NCI-H187 (cell line): Measurements from ENCODE around the gene CTAG1A.
A peak's percentile ranks its signal among the peaks of the same experiment; 100 is the strongest.
"Not testable (repeated sequence)": the region's sequence is repeated elsewhere in the genome, so short reads cannot be mapped to it uniquely, and the experiment has no call there.

Experiments used
- DNase-seq, 2 experiments: peaks; one replicate each; lab custom pipeline; 2025; lab: John Stamatoyannopoulos, UW

Gene CTAG1A

DNA sequence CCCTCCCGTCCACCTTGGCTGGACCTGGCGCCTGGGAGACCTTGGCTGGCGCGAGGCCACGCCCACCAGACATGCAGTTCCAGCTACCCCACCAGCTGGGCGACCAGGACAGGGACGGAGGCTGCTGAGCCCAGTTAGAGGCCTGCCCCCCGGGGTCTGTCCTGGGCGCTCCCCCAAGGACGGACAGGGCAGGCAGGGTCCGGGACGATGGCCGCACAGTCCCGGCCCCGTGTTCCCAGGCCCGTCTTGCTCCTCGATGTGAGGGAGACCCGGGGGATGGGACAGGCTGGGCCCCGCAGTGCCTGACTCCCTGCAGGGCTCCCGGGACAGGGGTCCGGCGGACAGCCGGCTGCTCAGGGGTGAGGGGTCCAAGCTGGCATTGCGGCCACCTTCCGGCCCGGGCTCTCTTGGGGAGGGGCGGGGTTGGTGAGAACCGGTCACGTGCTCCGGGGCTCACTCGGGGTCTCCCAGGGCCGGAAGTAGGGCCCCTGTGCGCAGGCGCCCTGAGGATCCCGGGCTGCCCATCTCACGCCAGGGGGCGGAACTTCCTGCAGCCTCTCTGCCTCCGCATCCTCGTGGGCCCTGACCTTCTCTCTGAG, at the start of gene CTAG1A:
TSS of gene CTAG1A (plus strand) at position 549 of the 599 bp plus-strand sequence. CDS start 74 bp downstream, outside the sequence.
- not testable (repeated sequence) for DNase-seq

DNA sequence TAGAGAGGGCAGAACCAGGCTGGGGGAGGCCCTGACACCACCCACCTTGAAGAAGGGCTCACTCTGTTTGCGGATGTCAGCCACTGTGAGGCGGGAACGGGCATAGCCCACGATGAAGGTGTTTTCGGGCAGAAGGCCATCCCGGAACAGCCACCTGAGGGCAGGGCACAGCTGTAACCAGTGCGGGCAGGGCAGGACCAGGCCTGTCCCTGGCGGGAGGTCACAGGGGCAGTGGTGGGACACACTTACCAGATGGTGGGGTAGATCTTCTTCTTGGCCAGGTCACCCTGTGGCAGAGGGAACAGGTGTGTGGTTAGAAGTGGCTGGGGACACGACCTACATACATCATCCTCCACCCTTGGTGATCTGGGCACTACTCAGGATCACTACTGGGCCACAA, 49.0 kb upstream of the CTAG1A start:
- no peak for DNase-seq

DNA sequence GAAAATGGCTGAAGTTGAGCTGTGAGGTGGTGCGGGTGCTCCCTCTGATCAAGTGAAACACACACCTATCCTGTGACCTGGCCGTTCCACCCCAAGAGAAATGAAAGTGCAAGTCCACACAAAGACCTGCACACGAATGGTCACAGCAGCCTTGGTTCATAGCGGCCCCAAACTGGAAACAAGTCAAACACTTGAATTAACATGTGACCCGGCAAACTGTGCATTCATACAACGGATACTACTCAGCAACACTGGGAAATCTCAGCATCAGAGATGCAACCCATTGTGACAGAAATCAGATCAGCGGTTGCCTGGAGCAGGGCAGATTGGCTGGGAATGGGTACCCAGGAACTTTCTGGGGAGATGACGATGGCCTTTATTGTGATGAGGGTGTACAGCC, 45.9 kb upstream of the CTAG1A start:
- DNase-seq: no peak

DNA sequence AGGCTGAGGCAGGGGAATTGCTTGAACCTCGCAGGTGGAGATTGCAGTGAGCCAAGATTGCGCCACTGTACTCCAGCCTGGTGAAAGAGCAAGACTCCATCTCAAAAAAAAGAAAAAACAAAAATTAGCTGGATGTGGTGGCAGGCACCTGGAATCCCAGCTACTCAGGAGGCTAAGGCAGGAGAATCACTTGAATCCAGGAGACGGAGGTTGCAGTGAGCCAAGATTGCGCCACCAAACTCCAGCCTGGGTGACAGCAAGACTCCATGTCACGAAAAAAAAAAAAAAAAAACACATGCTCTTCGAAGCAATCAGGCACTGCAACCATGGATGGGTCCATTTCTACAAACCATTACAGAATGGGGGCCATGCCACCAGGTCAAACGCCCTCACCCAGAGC, 44.6 kb upstream of the CTAG1A start:
- not testable (repeated sequence) for DNase-seq

DNA sequence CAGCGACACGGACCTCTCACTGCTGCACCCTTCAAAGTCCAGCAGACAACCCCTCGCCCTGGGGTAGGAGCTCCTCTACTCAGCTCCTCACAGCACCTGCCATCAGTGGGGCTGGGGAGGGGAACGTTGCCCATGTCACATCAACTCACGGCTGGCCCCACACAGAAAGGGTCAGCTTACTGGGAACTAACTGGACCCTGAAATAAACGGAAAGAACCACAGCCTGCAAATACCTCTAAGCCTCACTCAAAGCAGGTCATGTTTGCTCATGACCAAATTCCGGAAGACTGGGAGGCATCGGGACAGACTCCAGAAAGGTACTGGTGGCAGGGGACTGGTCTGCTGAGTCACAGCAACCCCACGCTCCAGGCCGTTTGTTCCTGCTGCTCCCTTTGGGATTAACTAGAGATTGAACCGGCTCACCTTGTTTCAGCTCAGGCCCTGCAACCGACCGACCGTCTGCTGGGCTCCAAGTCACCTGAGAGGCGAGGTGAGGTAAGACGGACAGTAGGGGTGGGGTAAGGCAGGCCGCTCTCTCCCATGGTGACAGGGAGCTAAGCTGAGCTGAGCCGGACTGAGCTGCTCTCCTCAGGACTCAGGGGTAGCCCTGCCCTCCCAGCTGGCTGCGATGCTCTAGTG, 43.9 kb upstream of the CTAG1A start:
- DNase-seq: no peak

DNA sequence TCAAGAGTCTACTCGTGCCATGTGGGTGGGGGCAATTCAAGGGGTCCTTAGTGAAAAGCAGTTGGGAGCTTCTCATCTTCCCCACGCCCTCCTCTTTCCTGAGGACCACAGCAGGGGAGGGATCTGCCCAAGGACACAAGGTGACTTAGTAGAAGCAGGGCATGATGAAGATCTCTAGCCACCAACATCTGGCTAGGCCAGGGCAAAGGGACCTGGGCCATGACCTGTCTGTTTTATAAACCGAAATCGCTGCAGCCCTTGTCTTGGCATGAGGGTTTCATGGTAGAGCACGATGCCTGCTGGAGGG, 43.4 kb upstream of the CTAG1A start:
- DNase-seq: no peak

DNA sequence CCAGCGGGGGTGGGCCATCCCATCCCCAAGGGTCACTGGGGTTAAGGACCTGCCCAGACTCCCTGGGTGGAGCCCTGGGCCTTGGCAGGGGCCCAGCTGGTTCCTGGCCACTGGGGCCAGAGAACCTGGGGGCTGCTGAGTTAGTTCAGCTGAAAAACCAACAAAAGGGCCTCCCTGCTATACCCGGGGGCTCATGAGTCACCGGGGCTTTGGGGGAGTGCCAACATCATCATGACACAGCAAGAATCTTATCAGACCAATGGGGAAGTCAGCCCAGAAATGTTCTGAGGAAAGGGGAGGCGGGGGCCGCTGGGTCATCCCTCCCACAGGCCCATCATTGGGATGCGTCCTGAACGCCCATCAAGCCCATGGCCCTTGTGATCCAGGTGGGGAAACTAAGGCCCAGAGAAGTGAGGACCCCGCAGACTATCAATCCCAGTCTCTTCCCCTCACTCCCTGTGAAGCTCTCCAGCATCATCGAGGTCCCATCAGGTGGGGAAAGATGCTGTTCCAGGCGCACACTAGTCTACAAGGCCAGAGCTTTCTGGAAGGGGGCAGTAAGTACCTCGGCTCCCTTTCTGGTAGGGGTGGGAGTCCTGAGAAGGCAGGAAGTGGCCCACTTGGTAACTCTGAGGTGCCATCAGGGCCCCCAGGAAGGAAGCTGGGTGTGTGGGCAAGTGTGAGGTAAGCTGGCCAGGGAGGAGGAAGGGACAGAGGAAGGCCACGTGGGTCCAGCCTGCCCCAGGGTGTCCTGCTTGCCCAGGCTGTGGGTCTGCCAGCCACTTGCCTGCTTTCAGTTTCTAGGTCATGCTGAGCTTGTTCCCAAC, 42.8 kb upstream of the CTAG1A start:
- no peak for DNase-seq

DNA sequence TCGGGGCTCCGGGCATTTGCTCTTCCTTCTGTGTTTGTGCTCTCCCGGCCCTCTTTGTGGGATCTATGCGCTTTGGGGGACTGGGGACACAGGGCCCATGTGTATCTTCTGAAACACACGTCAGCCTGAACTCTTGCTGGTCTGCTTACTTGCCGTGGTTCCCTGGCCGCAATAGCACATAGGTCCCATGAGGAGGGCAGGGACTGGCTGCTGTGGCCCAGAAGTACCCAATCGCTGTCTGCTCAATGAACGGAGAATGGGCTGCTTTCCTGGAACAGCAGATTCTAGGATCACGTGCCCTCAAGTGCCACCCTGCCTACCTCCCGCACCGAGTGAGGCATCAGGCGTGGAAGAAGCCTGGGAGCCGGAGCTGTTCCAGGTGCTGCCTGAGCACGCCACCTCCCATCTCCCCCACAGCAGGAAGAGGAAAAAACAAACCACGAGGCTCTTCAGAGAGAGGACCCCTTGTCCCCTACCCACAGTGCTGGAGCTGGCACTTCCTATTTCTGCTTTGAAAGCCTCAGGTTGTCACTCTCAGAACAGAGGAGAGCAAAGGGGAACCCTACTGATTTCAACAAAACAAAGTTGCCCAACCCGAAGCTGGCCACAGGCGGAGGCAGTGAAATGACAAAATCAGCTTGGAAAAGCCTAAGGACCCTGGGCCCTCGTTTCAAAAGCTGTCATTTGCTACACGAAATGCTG, 42.1 kb upstream of the CTAG1A start:
- DNase-seq: no peak

DNA sequence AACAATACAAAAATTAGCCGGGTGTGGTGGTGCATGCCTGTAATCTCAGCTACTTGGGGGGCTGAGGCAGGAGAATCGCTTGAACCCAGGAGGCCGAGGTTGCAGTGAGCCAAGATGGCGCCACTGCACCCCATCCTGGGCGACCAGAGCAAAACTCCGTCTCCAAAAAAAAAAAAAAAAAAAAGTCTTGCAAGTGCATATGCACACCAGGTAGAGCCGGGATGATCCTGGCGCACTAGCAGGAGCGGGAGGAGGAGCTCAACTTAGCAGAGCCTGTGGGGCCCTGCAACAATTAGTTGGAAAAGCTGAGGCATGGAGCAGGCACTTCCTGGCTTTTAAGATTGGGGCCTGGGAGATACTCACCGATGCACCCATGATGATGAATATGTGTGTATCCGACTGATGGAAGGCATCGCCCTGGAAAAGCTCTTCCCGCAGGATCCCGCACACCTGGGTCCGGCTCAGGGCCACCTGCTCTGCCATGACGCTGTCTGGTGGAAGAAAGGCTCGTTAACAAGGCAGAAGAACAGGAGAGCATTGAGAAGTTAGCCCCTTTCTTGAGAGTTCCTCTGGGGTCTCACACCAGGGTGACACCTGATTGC, 39.2 kb upstream of the CTAG1A start:
- DNase-seq: no peak

DNA sequence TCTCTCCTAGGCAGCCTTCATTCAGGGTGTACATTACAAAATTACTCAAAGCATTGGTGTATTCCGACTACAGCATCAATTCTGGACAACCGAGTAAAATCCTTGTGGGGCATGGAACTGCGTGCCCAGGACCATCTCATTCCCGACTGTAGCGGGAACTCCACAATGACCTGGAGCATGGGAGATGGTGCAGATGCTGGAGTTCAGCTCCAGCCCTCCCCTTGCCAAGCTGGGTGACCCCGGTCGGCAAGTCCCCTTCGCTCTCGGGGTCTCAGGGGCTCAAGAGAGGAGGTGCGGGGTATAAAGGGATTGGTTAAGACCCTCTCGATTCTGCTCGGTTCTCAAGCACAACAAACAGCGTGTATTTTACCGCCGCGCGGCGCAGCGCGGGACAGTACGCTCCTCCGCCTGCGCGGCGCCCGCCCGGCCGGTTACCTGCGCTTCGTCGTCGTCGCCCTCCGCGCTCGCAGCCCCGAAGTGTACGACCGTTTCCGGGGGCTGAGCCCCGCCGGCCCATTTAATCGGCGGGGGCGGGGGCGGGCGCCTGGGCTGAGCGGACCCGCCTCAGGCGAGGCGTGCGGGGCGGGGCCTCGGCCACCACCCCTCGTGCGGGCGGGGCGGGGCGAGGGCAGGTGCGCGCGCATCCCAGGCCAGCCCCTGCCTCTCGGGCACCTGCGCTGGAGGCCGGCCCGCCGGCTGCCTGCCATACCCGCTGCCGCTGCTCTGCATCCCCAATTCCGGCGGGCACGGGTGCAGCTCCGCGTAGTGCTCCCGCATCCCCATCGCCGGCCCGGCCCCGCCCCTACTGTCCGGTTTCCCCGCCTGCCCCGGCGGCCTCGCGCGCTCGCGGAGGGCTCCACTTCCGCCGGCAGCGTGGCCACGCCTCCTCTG, 38.3 kb upstream of the CTAG1A start, which contains the start of gene G6PD:
TSS of gene G6PD (minus strand) at position 493 of the 891 bp plus-strand sequence. CDS start 691 bp downstream, outside the sequence.
- DNase-seq: peak; percentile 82 to 94

DNA sequence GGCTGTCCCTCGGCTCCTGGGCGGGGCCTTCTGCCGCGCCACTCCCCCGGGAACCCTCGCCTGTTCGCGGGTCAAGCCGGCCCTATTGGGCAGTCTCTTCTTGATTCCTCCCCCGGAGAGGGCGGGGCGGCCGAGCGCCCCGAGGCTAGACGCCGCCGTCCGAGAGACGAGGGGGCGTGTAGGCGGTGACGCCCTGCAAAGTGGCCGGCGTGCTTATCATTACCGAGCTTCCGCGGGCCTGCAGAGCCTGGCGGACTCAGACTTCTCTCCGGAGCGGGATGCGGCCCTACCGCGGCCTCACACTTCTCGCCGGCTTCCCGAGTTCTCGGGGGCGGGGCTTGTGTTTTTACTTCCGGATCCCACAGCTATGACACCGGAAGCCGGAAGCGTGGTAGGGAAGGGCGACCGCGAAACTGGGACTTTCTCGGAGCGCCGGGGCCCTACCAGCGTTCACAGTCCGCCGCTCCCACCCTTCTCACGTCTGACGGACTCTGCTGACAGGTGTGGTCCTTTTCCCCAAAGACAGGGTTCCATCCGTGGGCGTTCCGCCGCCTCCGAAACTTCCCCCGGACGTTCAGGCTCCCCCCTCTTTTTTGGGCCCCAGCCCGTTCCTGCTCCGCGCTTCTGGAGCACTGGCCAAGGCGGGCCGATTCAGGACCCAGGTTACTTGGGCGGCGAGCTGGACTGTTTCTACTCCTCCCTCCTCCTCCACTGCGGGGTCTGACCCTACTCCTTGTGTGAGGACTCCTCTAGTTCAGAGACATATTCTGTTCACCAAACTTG, 37.5 kb upstream of the CTAG1A start, which contains the start of gene IKBKG:
TSS of gene IKBKG (plus strand) at position 376 of the 783 bp plus-strand sequence. CDS start 4,383 bp downstream, outside the sequence.
- peak; percentile 91 to 97 for DNase-seq

DNA sequence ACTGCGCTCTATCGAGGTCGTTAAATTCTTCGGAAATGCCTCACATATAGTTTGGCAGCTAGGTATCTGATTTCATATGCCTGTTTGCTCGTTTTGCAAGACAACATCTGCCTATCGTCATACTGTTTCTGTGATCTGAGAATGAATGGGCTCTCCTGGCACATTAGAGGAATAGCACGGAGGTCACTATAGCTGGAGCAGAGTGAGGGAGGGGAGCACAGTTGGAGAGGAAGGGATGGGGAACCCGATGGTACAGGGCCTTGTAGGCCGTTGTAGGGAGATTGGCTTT, 37.0 kb upstream of the CTAG1A start:
- no peak for DNase-seq

DNA sequence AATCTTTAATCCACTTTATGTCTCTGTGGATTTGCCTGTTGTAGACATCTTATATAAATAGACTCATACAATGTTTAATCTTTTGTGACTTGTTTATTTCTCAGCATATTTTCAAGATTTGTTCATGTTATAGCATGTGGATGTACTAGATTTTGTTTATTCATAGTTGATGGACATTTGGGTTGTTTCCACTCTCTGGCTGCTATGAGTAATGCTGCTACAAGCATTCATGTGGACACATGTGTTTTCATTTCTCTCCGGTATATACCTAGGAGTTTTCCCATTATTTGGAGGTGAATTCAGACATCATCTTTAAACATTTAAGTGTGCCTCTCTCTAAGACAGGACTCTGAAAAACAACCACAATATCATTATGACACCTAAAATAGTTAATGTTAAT, 35.2 kb upstream of the CTAG1A start:
- no peak for DNase-seq

DNA sequence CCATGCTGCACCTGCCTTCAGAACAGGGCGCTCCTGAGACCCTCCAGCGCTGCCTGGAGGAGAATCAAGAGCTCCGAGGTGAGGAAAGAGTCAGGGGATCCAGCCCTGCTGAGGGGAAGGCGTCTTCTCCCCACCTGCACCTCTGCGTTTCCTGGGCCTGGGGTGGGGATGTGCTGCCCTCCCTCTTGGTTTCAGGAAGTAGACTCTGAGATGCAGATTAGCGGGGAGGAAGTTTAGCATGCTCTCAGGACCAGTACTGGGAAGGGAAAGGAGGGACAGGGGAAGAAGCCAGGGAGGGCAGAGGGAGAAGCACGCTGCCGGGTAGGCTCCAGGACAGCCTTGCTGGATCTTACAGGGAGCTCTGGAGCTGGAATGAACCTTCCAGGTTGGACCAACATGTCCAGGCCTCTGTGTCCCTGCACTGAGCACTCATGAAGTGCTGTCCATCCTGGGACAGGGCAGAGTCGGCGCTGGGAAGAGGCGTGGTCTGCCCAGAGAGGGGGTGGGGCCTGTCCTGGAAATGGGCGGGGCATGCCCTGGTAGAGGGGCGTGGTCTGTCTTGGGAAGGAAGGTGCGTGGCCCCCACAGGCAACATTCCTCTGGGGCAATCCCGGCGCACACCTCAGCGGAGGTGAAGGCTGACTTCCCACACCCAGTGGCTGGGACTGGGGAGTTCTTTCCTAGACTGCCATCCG, 32.7 kb upstream of the CTAG1A start:
- not testable (repeated sequence) for DNase-seq

DNA sequence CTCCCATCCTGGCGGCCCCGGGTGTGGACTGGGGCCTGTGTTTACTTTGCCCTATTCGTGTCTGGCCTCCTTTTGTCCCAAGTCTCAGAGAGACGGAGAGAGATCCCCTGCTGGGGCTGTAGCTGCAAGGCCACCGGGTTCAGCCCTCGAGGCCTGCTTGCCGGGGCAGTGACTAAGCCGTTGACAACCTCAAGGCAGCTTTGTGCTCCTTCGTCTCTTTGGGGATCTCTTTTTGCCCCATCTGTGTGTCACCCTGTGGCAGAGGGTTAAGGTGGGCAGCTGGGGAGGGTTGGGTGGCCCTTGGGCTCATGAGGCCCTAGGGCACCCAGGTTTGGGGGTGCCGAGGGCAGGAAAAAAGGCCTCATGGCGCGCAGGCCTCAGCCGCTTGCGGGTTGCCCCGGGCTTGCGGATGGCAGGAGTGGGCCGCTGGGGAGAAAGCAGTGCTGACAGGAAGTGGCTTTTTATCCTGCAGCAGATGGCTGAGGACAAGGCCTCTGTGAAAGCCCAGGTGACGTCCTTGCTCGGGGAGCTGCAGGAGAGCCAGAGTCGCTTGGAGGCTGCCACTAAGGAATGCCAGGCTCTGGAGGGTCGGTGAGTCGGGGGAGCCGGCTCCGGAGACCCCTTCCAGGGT, 26.8 kb upstream of the CTAG1A start:
- DNase-seq: not testable (repeated sequence)

DNA sequence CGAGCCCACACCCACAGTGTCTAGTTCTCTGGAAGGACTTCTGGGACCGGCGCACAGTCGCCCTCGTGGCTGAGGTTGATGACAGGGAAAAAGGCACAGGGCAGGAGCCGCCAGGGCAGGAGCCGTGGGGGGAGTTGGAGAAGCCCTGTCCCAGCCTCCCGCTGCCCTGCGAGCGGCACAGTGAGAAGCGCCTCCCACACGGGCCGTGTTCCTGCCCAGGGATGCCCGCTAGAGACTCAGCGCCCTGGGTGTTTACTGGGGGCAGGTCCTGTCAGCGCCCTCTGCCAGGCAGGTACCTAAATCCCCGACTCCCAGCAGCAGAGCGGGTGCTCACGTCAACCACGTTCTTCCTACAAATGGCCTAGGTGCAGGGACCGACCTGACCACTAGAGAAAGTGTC, 26.0 kb upstream of the CTAG1A start:
- not testable (repeated sequence) for DNase-seq

DNA sequence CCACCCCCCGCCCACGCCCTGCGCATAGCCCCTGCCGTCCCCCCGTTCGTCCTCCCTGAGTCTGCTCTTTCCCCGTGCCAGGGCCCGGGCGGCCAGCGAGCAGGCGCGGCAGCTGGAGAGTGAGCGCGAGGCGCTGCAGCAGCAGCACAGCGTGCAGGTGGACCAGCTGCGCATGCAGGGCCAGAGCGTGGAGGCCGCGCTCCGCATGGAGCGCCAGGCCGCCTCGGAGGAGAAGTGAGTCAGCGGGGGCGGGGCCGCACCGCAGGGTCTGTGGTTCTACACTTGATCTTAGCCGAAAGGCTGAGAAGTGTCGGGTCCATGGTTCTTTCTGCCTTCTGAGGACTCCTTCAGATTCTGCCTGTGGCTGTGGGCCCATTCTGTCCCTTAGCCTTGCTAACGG, 24.6 kb upstream of the CTAG1A start:
- DNase-seq: not testable (repeated sequence)

DNA sequence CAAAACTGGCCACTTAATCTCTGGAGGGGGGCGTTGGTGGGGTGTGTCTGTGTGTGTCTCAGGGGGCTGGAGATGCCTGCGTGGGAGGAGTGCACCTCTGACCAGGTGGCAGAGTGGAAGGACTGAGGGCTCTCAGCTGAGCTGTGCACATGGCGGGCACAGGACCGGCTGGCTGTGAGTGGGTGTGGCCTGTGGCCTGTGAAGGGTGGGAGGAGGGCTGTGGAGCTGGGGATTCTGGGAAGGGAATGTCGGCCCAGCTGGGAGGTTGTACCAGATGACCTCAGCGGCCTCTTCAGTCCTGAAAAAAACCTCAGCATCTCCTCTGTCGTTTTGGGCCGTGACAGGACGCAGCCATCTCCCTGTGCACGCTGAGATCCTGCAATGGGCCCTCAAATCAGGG, 22.6 kb upstream of the CTAG1A start:
- DNase-seq: not testable (repeated sequence)

DNA sequence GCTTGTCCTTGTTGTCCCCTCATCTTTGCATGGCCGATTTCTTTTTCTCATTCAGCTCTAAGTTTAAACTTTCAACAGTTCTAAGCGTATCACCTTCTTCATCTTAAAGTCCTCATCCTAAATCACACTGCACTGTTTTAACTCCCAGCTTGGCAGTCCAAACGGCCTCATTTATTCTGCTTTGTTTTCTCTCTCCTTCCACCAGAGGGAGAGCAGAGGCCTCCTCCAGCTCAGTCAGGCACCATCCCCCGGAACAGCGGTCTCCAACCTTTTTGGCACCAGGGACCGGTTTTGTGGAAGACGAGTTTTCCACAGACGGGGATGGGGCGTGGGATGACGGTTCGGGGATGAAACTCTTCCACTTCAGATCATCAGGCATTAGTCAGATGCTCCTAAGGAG, 14.6 kb upstream of the CTAG1A start:
- not testable (repeated sequence) for DNase-seq
